Activated effector memory CD4-positive, alpha-beta T cell treated with anti-CD3 and anti-CD28 coated beads, Interleukin-2, amount 50 U/mL, for 16 hours (primary cell): ENCODE measurements around the gene TXNDC2.

ENCODE experiments used
- DNase-seq: peaks from one replicate; pipeline ENCODE4 v3.0.0-alpha.2; 2020

The TXNDC2 gene

DNA sequence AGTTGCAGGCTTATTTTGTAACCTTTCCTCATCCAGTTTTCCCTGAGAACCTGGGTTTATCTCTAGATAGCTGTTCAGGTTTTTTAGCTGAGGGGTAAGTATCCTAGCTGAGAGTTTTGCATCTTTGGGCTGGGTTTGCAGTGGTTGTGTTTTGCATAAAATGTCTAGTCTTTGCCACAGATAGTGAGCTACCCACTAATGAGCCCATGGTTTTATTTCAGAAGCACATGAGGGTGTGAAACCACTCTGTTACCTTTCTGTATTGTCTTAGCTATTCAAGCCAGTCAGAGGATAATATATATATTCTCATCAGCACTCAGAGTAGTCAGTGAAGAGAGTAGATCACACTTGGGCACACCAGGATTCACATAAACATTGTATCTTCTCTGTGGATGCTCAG lies 24.6 kb upstream of the TXNDC2 start:
- DNase-seq, result no peak

DNA sequence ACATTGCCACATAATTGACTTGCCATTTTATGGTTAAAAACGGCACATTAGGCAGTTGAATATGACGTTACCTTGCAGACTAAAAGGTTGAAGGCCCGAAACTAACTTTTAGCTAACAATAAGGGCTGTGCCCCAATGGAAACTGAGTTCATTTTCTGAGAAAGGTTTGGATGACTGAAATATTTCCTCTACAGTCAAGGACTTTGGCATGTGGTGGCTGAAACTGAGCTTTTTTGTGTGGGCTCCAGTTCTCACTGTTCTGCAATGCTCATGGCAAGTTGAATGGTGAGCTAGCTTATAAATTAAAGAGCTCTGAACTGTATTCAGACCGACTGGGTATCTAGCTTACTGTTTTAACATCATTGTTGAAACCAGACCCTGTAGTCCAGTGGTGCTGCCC lies 23.8 kb upstream of the TXNDC2 start:
- DNase-seq, result no peak

DNA sequence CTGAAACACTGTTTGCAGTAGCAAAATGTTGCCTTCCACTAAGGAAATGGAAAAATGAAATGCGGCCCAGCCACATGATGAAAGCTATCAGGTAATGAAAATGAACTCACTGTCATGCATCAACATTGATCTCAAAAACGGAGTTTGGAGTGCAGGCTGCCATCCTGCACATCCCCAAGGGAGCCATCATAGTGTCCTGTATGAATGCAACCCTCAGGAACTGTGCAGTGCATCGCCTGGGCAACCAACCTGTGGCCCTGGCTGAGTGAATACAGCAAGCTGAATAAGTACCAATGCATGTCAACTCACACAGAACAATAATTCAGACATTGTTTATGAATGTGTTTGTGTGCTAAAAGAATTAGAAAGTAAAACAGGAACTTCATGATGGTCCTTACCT lies 23.1 kb upstream of the TXNDC2 start:
- no peak for DNase-seq

DNA sequence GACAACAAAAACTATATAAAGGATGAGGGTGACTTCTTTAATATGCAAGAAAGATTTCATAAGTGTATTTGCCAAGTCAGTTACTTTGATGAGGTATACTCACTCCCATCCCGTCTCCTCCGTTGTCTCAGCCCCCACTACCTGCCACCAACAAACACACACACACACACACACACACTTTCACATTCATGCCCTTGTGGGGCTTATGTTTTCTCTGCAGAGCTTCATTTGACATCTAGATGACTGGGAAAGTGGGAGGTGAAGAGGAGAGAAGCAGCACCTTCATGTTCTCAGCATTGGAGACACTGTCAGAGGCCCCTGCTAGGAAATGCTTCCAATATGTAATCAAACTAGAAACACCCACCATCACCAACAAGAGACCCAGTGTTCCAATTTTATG lies 22.5 kb upstream of the TXNDC2 start:
- no peak for DNase-seq

DNA sequence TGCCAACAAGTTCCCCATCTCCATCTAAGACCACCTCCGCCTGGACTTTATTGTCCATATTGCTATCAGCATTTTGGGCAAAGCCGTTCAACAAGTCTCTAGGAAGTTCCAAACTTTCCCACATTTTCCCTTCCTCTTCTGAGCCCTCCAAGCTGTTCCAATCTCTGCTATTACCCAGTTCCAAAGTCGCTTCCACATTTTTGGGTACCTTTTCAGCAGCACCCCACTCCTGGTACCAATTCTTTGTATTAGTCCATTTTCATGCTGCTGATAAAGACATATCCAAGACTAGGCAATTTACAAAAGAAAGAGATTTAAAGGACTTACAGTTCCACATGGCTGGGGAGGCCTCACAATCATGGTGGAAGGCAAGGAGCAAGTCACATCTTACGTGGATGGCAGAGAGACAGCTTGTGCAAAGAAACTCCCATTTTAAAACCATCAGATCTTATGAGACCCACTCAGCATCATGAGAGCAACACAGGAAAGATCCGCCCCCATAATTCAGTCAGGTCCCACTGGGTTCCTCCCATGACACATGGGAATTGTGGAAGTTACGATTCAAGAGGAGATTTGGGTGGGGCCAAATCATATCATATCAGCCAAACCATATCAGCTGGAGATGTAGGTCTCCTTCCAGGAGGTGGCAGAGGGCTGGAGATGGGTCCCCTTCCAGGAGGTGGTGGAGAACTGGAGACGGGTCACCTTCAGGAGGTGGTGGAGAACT lies 19.8 kb upstream of the TXNDC2 start:
- DNase-seq, result no peak

DNA sequence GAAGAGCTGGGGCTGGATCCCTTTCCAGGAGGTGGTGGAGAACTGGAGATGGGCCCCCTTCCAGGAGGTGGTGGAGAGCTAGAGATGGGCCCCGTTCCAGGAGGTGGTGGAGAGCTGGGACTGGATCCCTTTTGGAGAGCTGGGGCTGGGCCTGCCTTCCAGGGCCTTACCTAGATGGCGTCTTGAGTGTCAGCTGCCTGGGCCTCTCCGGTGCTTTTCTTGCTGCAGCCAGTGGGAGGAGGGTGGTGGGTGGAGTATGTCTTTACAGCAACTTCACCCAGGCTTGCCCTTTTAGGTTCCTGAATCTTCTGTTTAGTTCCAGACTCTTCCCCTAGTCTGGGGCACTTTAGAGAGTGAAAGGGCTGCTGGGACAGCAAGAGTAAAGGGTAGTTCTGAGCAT lies 19.1 kb upstream of the TXNDC2 start:
- DNase-seq, result no peak

DNA sequence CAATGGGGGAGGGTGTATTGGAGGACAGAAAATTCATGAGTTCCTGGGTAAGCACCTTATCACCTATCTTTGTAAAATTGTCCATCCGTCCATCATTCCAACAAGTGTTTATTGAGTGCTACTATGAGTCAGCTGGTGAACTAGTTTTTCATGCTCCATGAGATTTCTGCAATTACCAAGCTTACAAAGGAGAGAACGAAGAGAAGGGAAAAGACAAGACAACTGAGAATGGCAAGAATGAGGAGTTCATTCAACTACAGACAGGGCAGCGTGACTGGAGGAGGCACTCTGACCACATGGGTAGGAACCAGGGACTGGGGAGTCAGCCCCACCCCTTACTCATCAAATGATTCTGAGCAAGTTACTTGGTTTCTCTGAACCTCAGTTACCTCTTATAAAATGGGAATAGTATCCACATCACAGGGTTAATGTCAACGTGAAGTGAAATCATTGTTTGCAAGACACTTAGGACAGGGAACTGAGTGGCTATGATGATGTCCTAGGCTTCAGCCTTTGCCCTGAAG lies 18.6 kb upstream of the TXNDC2 start:
- DNase-seq, result no peak

DNA sequence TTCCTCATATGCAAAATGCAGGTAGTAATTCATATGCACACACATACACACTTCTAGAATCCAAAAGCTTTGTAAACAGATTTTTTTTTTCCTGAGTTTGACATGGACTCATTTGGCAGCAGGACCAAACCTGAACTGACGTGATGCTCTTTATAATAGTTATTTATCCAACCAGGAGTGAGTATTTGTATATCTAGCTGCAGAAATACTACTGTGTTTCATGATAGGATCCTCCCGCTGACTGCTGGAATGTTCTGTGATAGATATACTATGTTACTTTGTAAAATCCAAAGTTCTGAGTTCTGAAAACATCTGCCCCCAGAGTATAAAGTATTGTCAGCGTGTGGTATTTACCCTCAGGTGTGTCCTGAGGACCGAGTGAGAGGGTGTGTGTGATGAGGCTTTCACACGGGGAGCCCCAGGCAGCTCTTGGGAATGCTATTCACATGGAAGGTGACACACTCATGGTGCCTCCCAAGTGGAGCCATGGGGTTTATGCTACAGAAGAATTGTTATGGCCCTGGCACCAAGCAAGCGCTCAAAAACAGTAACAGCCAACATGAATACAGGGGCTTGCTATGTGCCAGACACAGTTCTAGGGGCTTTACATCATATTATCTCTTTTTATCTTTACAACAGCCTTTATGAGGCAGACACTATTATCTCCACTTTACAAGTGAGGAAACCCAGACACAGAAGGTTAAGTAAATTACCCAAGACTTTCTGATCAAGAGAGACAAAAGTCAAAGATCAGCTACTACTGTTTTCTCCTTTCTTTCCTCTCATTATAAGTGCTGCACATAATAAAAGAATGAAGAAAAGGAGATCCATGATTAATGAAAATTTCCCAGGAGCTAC lies 16.7 kb upstream of the TXNDC2 start:
- DNase-seq, result no peak

DNA sequence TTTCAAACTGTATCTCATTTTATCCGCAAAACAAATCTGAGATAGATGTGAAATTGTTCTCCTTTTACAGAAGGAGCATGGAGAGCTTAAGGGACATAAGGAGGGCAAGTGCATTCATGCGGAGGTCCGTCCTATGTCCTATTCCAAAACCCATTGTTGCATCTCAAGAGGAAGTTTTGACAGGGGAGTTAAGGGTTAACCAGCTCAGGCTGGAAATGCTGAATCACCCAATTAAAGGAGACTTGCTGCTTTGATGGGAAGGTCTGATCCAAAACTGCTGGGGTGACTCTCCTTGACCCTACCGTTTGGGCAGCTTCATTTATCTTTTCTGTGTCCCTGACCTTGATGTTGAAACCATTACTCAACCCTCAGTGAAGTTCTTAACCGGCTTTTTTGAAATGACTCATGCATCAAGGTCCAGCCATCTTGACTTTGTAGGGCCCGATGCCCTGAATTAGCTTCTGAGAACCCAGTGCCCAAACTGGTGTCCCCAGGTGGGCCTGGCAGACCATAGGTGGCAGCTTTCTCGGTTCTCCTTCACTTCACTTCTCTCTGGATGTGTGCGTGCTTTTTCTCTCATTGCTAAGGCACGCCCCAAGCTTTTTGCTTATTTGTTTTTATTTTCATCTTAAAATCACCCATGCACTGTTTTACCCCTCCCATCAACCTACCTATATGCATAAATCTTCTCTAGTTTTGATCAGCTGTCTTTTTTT lies 15.9 kb upstream of the TXNDC2 start:
- no peak for DNase-seq

DNA sequence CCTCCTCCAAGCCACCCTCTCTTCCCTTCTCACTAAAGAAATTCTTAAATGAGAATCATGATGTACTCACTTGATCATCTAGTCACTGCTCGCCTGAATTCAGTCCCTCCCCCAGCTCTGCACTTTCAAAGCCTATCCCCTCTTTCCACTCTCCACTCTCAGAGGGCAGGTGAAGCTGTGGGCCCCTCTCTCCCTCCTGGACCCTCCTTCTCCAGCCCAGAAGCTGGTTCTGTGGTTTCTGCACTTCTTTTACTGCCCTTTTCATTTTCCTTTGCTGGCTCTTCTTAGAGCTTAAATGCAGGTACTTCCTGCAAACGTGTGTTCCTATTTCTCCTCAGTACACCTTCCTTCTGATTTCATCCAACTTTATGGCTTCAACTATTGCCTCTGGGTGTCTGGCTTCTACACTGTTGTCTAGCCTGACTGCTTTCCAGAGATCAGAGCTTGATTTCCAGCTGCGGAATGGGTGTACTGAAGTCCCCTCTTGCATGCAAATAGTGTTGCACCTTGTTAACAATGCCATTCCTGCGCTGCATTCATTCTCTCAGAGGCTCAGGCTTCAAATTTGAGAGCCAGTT lies 15.3 kb upstream of the TXNDC2 start:
- no peak for DNase-seq

DNA sequence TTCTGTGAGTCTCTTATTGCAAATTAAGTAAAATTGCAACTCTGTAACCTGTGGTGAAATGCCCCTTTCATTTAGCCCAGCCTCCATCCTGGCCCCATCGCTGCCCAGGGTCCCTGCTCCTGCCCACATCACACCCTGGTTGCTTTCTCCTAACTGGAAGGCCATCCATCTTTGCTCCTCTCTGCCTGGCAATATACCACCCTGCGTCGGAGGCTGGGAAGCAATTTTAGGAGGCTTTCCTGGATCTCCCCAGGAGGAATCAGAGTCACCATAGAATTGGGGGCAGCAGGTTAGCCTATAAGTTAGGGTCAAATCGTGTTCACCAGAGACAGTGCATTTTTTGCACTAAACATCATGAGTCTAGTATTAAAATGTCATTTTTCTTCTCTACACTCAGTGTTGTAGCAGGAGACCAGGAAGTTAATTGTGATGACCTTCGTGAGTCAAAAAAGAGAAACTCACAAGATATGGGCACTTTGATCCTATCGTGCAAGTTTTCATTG lies 14.5 kb upstream of the TXNDC2 start:
- no peak for DNase-seq

DNA sequence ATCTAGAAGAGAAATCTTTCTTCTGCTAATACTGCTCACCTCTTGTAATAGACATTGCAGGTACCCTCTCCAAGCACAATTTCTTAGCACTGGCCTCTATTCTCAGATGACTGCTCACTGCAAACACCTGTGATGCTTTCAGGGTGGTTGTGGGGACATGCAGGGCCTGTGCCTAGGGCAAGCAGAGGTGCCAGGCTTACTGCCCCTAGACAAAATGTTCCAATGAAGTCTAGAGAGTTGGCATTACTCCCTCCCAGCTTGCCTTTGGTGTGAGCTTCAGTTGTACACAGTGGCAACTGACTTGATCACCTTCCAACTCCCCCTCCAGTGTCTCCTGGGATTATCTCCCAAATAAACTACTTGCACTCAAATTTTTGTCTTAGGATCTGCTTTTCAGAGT lies 12.9 kb upstream of the TXNDC2 start:
- no peak for DNase-seq

DNA sequence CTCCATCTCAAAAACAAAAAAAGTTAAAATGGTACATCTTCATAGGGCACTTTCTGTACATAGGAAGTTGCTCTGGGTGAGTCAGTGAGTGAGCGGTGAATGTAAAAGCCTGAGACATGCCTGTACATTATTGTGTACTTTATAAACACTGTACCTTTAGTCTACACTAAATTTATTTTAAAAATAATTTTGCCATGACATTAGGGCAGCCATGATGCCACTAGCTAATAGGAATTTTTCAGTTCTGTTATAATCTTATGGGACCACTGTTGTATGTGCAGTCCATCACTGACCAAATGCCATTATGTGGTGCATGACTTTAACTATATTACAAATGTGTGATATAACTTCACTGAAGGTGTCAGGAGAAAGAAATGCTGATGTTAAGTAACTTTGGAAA lies 11.0 kb upstream of the TXNDC2 start:
- no peak for DNase-seq

DNA sequence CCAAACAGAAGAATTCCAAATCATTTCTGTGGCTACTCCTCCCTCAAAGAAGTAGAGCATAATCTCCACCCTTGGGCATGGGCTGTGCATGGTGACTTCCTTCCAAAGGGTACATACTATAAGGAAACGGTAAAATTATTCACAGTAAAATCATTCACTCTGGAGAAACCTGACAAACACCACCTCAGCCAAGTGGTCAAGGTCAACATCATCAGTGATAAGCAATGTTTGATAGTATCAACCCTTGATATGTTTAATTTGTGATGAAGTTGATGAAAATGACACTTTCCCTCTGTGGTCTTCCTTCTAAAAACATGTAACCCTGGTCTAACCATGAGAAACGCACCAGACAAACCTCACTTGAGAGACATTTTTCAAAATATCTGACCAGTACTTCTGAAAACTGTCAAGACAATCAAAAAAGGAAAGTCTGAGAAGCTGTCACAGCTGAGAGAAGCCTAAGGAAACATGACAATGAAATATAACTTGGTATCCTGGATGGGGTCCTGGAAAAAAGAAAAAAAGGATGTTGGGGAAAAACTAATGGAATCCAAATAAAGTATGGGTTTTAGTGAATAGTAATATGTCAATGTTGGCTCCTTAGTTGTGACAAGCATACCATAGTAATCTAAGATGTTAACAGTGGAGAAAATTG lies 9.4 kb upstream of the TXNDC2 start:
- no peak for DNase-seq

DNA sequence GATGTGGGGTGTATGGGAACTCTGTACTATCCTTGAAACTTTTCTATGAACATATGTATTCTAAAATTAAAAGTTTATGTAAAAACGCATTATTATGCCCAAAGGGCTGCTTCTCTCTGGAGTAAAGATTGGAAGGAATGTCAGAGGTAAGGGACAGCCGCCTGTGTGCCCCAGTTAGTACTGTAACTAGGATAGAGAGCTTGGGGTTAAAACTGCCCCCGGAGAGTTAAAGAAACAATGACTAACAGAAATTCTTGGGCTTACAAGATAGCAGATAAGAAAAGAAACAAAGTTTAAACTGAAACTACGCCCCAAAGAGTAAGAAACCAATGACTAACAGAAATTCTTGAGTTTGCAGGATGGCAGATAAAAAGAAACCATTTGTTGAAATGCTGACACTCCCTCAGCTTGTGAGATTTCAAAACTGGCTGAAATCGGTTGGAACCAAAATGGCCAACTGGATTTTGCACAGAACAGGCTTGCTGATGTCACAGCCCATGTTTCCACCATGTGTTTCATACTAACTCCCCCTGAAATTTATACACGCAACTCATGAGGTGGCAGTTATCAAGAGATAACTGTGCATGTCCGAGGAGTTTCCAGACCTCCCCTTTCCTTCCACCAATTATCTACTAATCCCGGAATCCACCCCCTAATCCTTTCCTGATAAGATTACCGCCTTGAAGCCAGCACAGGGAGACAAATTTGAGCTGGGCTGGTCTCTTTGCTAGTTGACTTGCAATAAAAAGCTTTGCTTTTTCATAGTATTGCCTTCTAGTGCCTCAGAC lies 8.7 kb upstream of the TXNDC2 start:
- no peak for DNase-seq

DNA sequence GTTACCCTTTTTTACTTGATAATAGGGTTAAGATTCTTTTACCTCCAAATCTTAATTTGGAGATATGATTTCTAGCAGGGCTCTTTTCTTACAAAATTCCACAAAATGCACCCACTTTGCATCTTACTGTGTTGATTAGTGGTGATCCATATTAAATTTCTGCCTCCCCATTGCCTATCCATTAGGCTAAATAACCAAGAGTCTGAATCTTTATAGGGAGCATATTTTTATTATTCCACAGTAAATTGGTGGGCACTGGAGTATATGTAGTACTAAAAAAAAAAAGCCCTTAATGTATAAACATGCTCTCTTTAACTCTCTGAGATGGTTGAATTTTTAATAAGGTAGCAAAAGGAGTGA lies 8.1 kb upstream of the TXNDC2 start:
- no peak for DNase-seq

DNA sequence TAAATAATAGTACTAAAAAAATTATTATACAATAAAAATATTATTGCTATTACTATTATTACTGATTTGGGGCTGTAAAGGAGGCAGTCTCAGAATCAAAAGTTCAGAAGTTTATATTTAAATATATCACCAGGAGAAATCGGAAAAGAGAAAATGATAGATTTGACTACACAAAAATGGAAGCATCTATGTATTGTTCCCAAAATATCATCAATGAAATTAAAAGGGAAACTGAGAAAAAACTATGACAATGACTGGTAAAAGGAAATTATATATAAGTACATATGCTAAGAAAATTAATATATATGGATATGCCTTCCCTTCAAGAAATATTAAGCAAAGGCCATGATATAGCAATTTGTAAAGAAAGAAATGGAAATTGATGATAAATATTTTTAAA lies 7.7 kb upstream of the TXNDC2 start:
- no peak for DNase-seq

DNA sequence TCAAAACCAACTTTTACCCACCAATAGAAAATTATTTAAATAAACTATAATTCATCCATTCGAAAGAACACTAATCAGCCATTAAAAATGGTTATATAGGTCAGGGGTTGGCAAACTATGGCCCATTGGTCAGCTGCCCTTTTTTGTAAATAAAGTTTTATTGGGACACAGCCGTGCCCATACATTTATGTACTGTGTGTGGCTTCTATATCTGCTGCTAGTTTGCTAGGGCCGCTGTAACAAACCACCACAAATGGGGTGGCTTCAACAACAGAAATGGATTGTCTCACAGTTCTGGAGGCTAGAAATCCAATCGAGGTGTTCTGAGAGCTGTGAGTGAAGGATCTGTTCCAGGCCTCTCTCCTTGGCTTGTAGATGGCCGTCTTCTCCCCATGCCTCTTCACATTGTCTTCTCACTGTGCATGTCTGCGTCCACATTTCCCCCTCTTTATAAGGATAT lies 7.0 kb upstream of the TXNDC2 start:
- DNase-seq, result no peak

DNA sequence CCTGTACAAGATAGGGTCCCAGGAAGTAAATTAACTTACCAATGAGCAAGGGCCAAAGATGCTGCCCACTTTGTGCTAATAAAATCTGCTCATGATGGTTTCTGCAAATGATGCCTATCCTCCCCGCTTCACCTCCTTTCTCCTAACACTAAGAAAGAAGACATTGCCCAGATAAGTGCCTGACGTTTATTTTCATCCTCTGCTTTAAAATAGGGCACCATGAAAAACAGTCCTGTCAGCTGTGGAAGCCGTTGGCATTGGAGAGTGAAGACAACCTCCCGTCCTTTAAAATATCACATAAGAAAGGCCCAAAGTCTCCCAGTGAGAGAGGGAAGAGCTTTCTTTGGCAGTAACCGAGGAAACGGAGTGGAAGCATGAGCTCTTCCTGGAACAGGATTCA lies 1.7 kb upstream of the TXNDC2 start:
- DNase-seq, result no peak

DNA sequence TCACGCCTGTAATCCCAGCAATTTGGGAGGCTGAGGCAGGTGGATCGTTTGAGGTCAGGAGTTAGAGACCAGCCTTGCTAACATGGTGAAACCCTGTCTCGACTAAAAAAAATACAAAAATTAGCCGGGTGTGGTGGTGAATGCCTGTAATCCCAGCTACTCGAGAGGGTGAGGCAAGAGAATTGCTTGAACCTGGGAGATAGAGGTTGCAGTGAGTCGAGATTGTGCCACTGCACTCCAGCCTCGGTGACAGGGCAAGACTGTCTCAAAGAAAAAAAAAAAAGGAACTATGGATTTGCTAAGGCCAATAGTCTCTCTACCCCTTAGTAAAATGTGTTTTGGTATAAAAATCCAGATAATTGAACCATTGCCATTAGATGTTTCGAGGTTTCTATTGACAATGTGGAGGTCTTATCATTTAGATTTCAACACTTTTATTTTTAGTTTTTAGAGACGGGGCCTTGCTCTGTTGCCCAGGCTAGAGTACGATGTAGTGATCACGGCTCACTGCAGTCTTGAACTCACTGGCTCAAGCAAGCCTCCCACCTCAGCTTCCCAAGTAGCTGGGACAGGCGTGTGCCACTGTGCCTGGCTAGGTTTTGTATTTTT lies 1.1 kb upstream of the TXNDC2 start:
- DNase-seq, result no peak

DNA sequence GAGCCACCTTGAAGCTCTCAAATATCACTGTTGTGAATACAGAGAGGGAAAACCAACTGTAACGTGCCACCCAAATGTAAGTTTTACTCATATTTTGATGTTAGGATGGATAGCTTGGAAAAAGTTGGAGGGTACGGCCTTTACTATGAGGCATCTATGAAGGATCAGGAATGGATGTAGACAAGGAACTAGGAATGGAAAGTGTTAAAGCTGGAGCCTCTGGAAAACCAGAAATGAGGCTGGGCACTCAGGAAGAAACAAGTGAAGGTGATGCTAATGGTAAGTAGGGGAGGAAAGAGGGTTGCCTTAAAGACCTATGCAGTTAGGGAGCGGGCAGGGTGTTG lies 204 bp downstream of the TXNDC2 start:
- no peak for DNase-seq
